PC-9 (cell line): ENCODE data around the gene CCDC85B. TPM values are rescaled to one million over a fixed set of nuclear protein-coding genes. Genes with fewer than 3 reads are reported as not detected.
A peak's percentile ranks its signal among the peaks of the same experiment; 100 is the strongest.

Experiments used
- Bru-seq: library from RNA; stranded (reverse); fragments of 400-500 nt; gene quantifications from one replicate; lab custom pipeline; 2021; lab: Mats Ljungman, UMichigan
- BruChase-seq, 2 experiments: library from RNA; stranded (reverse); fragments of 400-500 nt; gene quantifications; one replicate each; lab custom pipeline; 2021; lab: Mats Ljungman, UMichigan
- BruUV-seq: library from RNA; stranded (reverse); fragments of 400-500 nt; replicated peaks from 2 replicates; lab custom pipeline; 2021; lab: Mats Ljungman, UMichigan
- CTCF ChIA-PET: fragments of 300-600 bp; sonication (Branson Sonifier 250); formaldehyde crosslinking; loops from one replicate; lab custom pipeline; 2022; ENCODE audit warnings: antibody characterized with exemption; lab: Charles Lee
- POLR2A ChIA-PET: fragments of 300-600 bp; sonication (Branson Sonifier 250); formaldehyde crosslinking; loops from one replicate; lab custom pipeline; 2022; ENCODE audit warnings: antibody characterized with exemption; ENCODE audit not compliant: unreplicated experiment; lab: Charles Lee
- DNase-seq, 2 experiments: peaks; one replicate each; pipeline versions ENCODE4 v3.0.0 to v3.0.0-alpha.2; 2015 to 2022; ENCODE audit warnings: mixed read lengths in 1 of 2
- H2AFZ ChIP-seq: fragments of 200-600 bp; sonication (generic); 2 replicates; pipeline ENCODE4 v1.8.1; 2017; ENCODE audit warnings: antibody characterized with exemption
- H3F3A ChIP-seq: fragments of 200-600 bp; sonication (generic); 2 replicates; pipeline ENCODE4 v1.8.1; 2017; ENCODE audit warnings: antibody characterized with exemption, mild to moderate bottlenecking, low read depth; ENCODE audit not compliant: insufficient read depth
- H3K27ac ChIP-seq: fragments of 200-600 bp; sonication (generic); 2 replicates; pipeline ENCODE4 v1.6.1; 2016; ENCODE audit warnings: mixed run types
- H3K27me3 ChIP-seq: fragments of 200-600 bp; sonication (generic); 2 replicates; pipeline ENCODE4 v1.6.1; 2016; ENCODE audit warnings: low read depth, mixed run types; ENCODE audit not compliant: insufficient read depth
- H3K36me3 ChIP-seq: fragments of 200-600 bp; sonication (generic); 2 replicates; pipeline ENCODE4 v1.6.1; 2016; ENCODE audit warnings: low read depth, mixed run types
- H3K4me1 ChIP-seq: fragments of 200-600 bp; sonication (generic); replicated peaks from 2 replicates; pipeline ENCODE4 v1.6.1; 2016; ENCODE audit warnings: mixed run types; ENCODE audit not compliant: insufficient read depth
- H3K4me2 ChIP-seq: fragments of 200-600 bp; sonication (generic); 2 replicates; pipeline ENCODE4 v1.6.1; 2017; ENCODE audit warnings: mixed run types
- H3K4me3 ChIP-seq: fragments of 200-600 bp; sonication (generic); 2 replicates; pipeline ENCODE4 v1.6.1; 2016; ENCODE audit warnings: mixed run types
- H3K79me2 ChIP-seq: fragments of 200-600 bp; sonication (generic); 2 replicates; pipeline ENCODE4 v1.6.1; 2017; ENCODE audit warnings: low read depth, mixed run types
- H3K9me2 ChIP-seq: fragments of 200-600 bp; sonication (generic); 2 replicates; pipeline ENCODE4 v1.8.1; 2017; ENCODE audit warnings: mild to moderate bottlenecking; ENCODE audit not compliant: insufficient read depth
- H3K9me3 ChIP-seq: fragments of 200-600 bp; sonication (generic); 2 replicates; pipeline ENCODE4 v1.8.1; 2016; ENCODE audit warnings: low read depth; ENCODE audit not compliant: insufficient read depth
- H4K20me1 ChIP-seq: fragments of 200-600 bp; sonication (generic); 2 replicates; pipeline ENCODE4 v1.8.1; 2017; ENCODE audit not compliant: insufficient read depth
- EZH2 ChIP-seq: fragments of 200-600 bp; sonication (generic); IDR thresholded peaks from 2 replicates; pipeline ENCODE4 v1.8.0; 2017; ENCODE audit warnings: antibody characterized with exemption, low read depth
- intact Hi-C: fragments of 100-400 bp; cut with micrococcal nuclease; formaldehyde crosslinking; loops from one replicate; pipeline ENCODE4 v1.10.0; 2022; ENCODE audit not compliant: unreplicated experiment
- long read RNA-seq: library from polyadenylated mRNA; stranded (forward); transcript quantifications from one replicate; pipeline ENCODE4 v2.0.0, GENCODE V29; 2022
- total RNA-seq: library from RNA; stranded (reverse); gene quantifications from 2 replicates; pipeline ENCODE4 v1.2.3, GENCODE V29; 2021
- TF ChIP-seq, protein P1 (sequence below): fragments of 200-600 bp; sonication (generic); conservative IDR thresholded peaks from 2 replicates; pipeline ENCODE4 v1.6.1; 2017; ENCODE audit warnings: mixed run types, antibody characterized with exemption, mild to moderate bottlenecking, moderate library complexity

Gene CCDC85B
- total RNA-seq (45.0 and 95.0 TPM in 2 replicates), Bru-seq, nascent RNA (percentile 62 among the genes with signal in this experiment), BruChase-seq, experiment 1, labeled RNA remaining after a 2-hour chase (percentile 71 among the genes with signal in this experiment), BruChase-seq, experiment 2, labeled RNA remaining after a 6-hour chase (percentile 85 among the genes with signal in this experiment)
- long read RNA-seq, transcript CCDC85B-201 (1 exons, 1,524 nt) = major isoform, 179 of 179 reads
- long read RNA-seq, partial matches to known transcripts = 0 of 179 reads
- long read RNA-seq, other reads (novel, unspliced or antisense) = 0 of 179 reads

GRCh38 chr11:65890324-65891218 is at the start of gene CCDC85B:
CCDC85B (plus strand) TSS chr11:65890673; CDS start chr11:65890784, 111 bp downstream.
- H3K9me2 ChIP-seq = no peaks in the 10 kb centered on the region
- H3K27me3 ChIP-seq = no peaks in the 10 kb centered on the region
- H4K20me1 ChIP-seq = peaks cover 23% of the 10 kb centered on the region
- peaks cover 7% of the 10 kb centered on the region; the same call in 1 of the 2 replicates for H3K36me3 ChIP-seq
- TF ChIP-seq, protein P1, sequence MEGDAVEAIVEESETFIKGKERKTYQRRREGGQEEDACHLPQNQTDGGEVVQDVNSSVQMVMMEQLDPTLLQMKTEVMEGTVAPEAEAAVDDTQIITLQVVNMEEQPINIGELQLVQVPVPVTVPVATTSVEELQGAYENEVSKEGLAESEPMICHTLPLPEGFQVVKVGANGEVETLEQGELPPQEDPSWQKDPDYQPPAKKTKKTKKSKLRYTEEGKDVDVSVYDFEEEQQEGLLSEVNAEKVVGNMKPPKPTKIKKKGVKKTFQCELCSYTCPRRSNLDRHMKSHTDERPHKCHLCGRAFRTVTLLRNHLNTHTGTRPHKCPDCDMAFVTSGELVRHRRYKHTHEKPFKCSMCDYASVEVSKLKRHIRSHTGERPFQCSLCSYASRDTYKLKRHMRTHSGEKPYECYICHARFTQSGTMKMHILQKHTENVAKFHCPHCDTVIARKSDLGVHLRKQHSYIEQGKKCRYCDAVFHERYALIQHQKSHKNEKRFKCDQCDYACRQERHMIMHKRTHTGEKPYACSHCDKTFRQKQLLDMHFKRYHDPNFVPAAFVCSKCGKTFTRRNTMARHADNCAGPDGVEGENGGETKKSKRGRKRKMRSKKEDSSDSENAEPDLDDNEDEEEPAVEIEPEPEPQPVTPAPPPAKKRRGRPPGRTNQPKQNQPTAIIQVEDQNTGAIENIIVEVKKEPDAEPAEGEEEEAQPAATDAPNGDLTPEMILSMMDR = 0 out of 2 replicates have a peak, but pooled peaks have one; percentile 35
- no peak for TF ChIP-seq EZH2
- H2AFZ ChIP-seq = peak within 1 kb of the TSS; percentile 92
- H3K4me2 ChIP-seq = peak within 1 kb of the TSS; percentile 98
- DNase-seq = peak; percentile 86 to 99
- ChIA-PET CTCF (interaction anchor here (0.6 to 3.2 kb wide), 9 partner anchors 25 to 238 kb away, joined by 3 to 24 read pairs (median 5); partner anchors contain the start of gene MUS81), POLR2A (interaction anchor here (0.5 to 3.2 kb wide), 21 partner anchors 8 to 1112 kb away, joined by 3 to 25 read pairs (median 4); partner anchors contain the start of genes MUS81, SART1 and SF1)
- H3K27ac ChIP-seq = peak within 1 kb of the TSS; percentile 64
- peaks cover 57% of the 10 kb centered on the region for H3K79me2 ChIP-seq
- H3K4me3 ChIP-seq = peak within 1 kb of the TSS; percentile 80
- no peaks in the 10 kb centered on the region for H3K9me3 ChIP-seq
- H3F3A ChIP-seq = peaks cover 91% of the 10 kb centered on the region
- intact Hi-C loops = no loop called here
- H3K4me1 ChIP-seq = peaks cover 30% of the 10 kb centered on the region
- no TSS peak for BruUV-seq

DNA sequence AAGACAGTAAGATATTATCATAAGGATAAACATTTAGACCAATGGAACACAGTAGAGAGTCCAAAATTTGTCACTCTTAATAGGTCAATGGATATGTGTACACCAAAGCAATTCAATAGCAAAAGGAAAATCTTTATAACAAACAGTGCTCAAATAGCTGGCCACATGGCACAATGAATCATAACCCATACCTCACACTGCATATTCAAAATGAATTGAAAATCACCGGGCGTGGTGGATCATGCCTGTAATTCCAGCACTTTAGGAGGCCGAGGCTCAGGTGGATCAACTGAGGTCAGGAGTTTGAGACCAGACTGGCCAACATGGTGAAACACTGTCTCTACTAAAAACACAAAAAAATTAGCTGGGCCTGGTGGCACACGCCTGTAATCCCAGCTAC is 48.3 kb upstream of the CCDC85B start:
- intact Hi-C loops = no loop called here
- no peak for TF ChIP-seq EZH2
- TF ChIP-seq, protein P1 = no peak
- peaks cover 2% of the 10 kb centered on the region; the same call in 1 of the 2 replicates for H3K9me3 ChIP-seq
- peaks cover 13% of the 10 kb centered on the region for H3F3A ChIP-seq
- no peaks in the 10 kb centered on the region for H3K27me3 ChIP-seq
- no peaks in the 10 kb centered on the region for H3K36me3 ChIP-seq
- no peaks in the 10 kb centered on the region for H3K4me1 ChIP-seq
- ChIA-PET CTCF (interaction anchor here (0.7 kb wide), 1 partner anchor 10 kb away, joined by 18 read pairs; no protein-coding TSS in a partner anchor), POLR2A (no interaction called here)
- no peaks in the 10 kb centered on the region for H4K20me1 ChIP-seq
- no peaks in the 10 kb centered on the region for H3K79me2 ChIP-seq
- BruUV-seq = no TSS peak
- H3K27ac ChIP-seq = no peak overlapping the region
- no peaks in the 10 kb centered on the region for H3K9me2 ChIP-seq
- H2AFZ ChIP-seq = no peak overlapping the region
- DNase-seq = no peak
- H3K4me2 ChIP-seq = no peak overlapping the region
- no peak overlapping the region for H3K4me3 ChIP-seq

GRCh38 chr11:65843811-65844210 is 46.7 kb upstream of the CCDC85B start:
- Histone ChIP-seq H2AFZ (no peak overlapping the region), H3K9me2 (no peaks in the 10 kb centered on the region), H3K36me3 (no peaks in the 10 kb centered on the region), H3K4me2 (no peak overlapping the region), H3F3A (peaks cover 17% of the 10 kb centered on the region), H3K27ac (no peak overlapping the region), H3K27me3 (no peaks in the 10 kb centered on the region), H3K79me2 (no peaks in the 10 kb centered on the region), H3K4me3 (no peak overlapping the region), H3K9me3 (no peaks in the 10 kb centered on the region), H4K20me1 (no peaks in the 10 kb centered on the region), H3K4me1 (no peaks in the 10 kb centered on the region)
- POLR2A ChIA-PET = interaction anchor here (0.6 kb wide), 1 partner anchor 210 kb away, joined by 3 read pairs; no protein-coding TSS in a partner anchor
- CTCF ChIA-PET = interaction anchor here (0.6 kb wide), 1 partner anchor 45 kb away, joined by 3 read pairs; no protein-coding TSS in a partner anchor
- TF ChIP-seq, protein P1 = no peak
- TF ChIP-seq EZH2 = no peak
- intact Hi-C loops = no loop called here
- BruUV-seq = no TSS peak
- no peak for DNase-seq
